Coronary artery (tissue), 2 donors: ENCODE measurements around the gene QPRT.
"Not testable (repeated sequence)": the region's sequence is repeated elsewhere in the genome, so short reads cannot be mapped to it uniquely, and the experiment has no call there.

Experiments
- DNase-seq: peaks from one replicate; pipeline ENCODE4 v3.0.0-alpha.2; 2017; ENCODE audit warnings: low spot score
- H3K27ac ChIP-seq, 2 donors: fragments of 200-600 bp; sonication (generic); one replicate each; pipeline ENCODE4 v1.5.1; 2016 to 2019
- H3K4me3 ChIP-seq: fragments of 200-600 bp; sonication (generic); 2 replicates; pipeline ENCODE4 v1.5.1; 2016; ENCODE audit warnings: mild to moderate bottlenecking, moderate library complexity
- CTCF ChIP-seq: fragments of 200-600 bp; sonication (generic); IDR thresholded peaks from one replicate; pipeline ENCODE4 v1.5.1; 2019; ENCODE audit warnings: antibody characterized with exemption

QPRT gene

GRCh38 chr16:29663807-29664090, 15.2 kb upstream of the QPRT start:
- peak overlapping the region; percentile 11 for H3K4me3 ChIP-seq
- no peak overlapping the region for H3K27ac ChIP-seq
- no peak for DNase-seq
- no peak for TF ChIP-seq CTCF

- H3K27ac ChIP-seq: no peak overlapping the region
- no peak for TF ChIP-seq CTCF
- no peak for DNase-seq
- H3K4me3 ChIP-seq: no peak overlapping the region
Observed at GRCh38 chr16:29664091-29664921, 14.7 kb upstream of the QPRT start.

GRCh38 chr16:29665294-29666077, 13.5 kb upstream of the QPRT start:
- Histone ChIP-seq H3K27ac (no peak overlapping the region), H3K4me3 (no peak overlapping the region)
- no peak for DNase-seq
- no peak for TF ChIP-seq CTCF

GRCh38 chr16:29667322-29667610, 11.7 kb upstream of the QPRT start:
- not testable (repeated sequence) for DNase-seq, H3K27ac ChIP-seq, H3K4me3 ChIP-seq

- TF ChIP-seq CTCF: no peak
- Histone ChIP-seq H3K27ac (no peak overlapping the region), H3K4me3 (no peak overlapping the region)
- no peak for DNase-seq
Observed at GRCh38 chr16:29667755-29668154, 11.2 kb upstream of the QPRT start.

- no peak overlapping the region for H3K4me3 ChIP-seq
- no peak overlapping the region for H3K27ac ChIP-seq
- no peak for TF ChIP-seq CTCF
- DNase-seq: no peak
Observed at GRCh38 chr16:29668267-29668666, 10.7 kb upstream of the QPRT start.

- no peak overlapping the region for H3K27ac ChIP-seq
- no peak for DNase-seq
- H3K4me3 ChIP-seq: no peak overlapping the region
- TF ChIP-seq CTCF: no peak
Observed at GRCh38 chr16:29673501-29673900, 5.5 kb upstream of the QPRT start.
